Measurements from ENCODE around the gene ROR1.

- TF ChIP-seq CTCF (IDR thresholded peaks at IDR 0.05) (no peak), EZH2phosphoT487 (IDR thresholded peaks at IDR 0.05) (no peak)
These were observed 43.9 kb downstream of the ROR1 start for GRCh38 chr1:63817700-63818099.

Measured in neural progenitor cell (in vitro differentiated cells).